Fibroblast of the aortic adventitia (primary cell): ENCODE data around the gene USP48. TPM values are rescaled to one million over a fixed set of nuclear protein-coding genes. Genes with fewer than 3 reads are reported as not detected.

Experiments
- DNase-seq: peaks from one replicate; pipeline ENCODE4 v3.0.0-alpha.2; 2010; ENCODE audit warnings: low read depth
- H3K4me3 ChIP-seq: 2 replicates; pipeline ENCODE4 v1.5.1; 2011; ENCODE audit warnings: low read depth, mild to moderate bottlenecking, control low read depth, low read length, moderate library complexity
- total RNA-seq: library from RNA; depleted of rRNA; stranded (reverse); fragments of >200 nt; gene quantifications from 2 replicates; pipeline ENCODE4 v1.2.3, GENCODE V29; 2012; ENCODE audit warnings: low replicate concordance
- TF ChIP-seq, protein P1 (sequence below): IDR thresholded peaks from 2 replicates; pipeline ENCODE4 v1.5.1; 2011; ENCODE audit warnings: mild to moderate bottlenecking, low read length, control low read depth, inconsistent platforms; ENCODE audit not compliant: insufficient read depth

The USP48 gene
- total RNA-seq, 1 donor, result 57.9 TPM

DNA sequence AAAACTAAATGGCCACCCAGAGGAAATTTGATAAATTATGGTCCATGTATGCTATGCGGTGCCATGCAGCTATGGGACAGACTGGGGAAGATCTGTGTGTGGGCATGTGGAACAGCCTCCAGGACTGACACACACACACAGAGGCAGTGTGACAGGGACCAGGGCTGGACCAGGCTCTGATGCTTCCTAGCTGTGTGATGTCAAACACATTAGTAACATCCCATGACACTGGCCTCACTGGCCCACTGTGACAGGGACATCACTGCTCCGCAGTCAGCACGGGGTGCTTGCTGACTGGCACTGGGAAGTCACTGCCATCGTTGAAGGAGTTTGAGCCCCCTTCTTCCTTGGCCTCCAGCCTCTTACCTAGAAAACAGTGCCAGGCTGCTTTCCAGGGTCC, 127.7 kb downstream of the USP48 start:
- DNase-seq, result no peak
- no peak overlapping the region for H3K4me3 ChIP-seq
- TF ChIP-seq, protein P1, sequence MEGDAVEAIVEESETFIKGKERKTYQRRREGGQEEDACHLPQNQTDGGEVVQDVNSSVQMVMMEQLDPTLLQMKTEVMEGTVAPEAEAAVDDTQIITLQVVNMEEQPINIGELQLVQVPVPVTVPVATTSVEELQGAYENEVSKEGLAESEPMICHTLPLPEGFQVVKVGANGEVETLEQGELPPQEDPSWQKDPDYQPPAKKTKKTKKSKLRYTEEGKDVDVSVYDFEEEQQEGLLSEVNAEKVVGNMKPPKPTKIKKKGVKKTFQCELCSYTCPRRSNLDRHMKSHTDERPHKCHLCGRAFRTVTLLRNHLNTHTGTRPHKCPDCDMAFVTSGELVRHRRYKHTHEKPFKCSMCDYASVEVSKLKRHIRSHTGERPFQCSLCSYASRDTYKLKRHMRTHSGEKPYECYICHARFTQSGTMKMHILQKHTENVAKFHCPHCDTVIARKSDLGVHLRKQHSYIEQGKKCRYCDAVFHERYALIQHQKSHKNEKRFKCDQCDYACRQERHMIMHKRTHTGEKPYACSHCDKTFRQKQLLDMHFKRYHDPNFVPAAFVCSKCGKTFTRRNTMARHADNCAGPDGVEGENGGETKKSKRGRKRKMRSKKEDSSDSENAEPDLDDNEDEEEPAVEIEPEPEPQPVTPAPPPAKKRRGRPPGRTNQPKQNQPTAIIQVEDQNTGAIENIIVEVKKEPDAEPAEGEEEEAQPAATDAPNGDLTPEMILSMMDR, result no peak

GRCh38 chr1:21654209-21654608, 128.7 kb downstream of the USP48 start:
- DNase-seq, result no peak
- TF ChIP-seq, protein P1, result no peak
- no peak overlapping the region for H3K4me3 ChIP-seq

GRCh38 chr1:21653744-21654100, 129.2 kb downstream of the USP48 start:
- no peak overlapping the region for H3K4me3 ChIP-seq
- no peak for DNase-seq
- TF ChIP-seq, protein P1, result no peak

- TF ChIP-seq, protein P1, result no peak
- no peak for DNase-seq
Observed at GRCh38 chr1:21652937-21653743, 129.8 kb downstream of the USP48 start.

GRCh38 chr1:21652101-21652936, 130.6 kb downstream of the USP48 start:
- H3K4me3 ChIP-seq, result no peak overlapping the region
- TF ChIP-seq, protein P1, result no peak
- DNase-seq, result no peak

More at GRCh38 chr1:21652937-21653743, 129.8 kb downstream of the USP48 start:
- H3K4me3 ChIP-seq, result no peak overlapping the region

- TF ChIP-seq, protein P1, result no peak
- peak overlapping the region; percentile 58 for H3K4me3 ChIP-seq
- no peak for DNase-seq
Observed at GRCh38 chr1:21651214-21652042, 131.5 kb downstream of the USP48 start.
